Neural cell (in vitro differentiated cells): ENCODE measurements around the gene ADGRB3.

ENCODE experiments used
- CTCF ChIP-seq: fragments of 450-650 bp; IDR thresholded peaks from 2 replicates; pipeline ENCODE4 v1.5.1; 2014; ENCODE audit warnings: antibody characterized with exemption, mild to moderate bottlenecking, moderate library complexity; ENCODE audit not compliant: poor library complexity, severe bottlenecking
- EP300 ChIP-seq: fragments of 450-650 bp; conservative IDR thresholded peaks from 2 replicates; pipeline ENCODE4 v1.6.1; 2014; ENCODE audit warnings: antibody characterized with exemption, mild to moderate bottlenecking, moderate library complexity; ENCODE audit not compliant: poor library complexity, severe bottlenecking
- EZH2 ChIP-seq: fragments of 200-600, 300-800 bp; shearing (Covaris generic), sonication (generic); IDR thresholded peaks from 2 replicates; pipeline ENCODE4 v1.6.1; 2014; ENCODE audit warnings: antibody characterized with exemption, low read length, borderline replicate concordance, mild to moderate bottlenecking; ENCODE audit not compliant: insufficient read depth, poor library complexity, severe bottlenecking
- MXI1 ChIP-seq: fragments of 450-650 bp; conservative IDR thresholded peaks from 2 replicates; pipeline ENCODE4 v1.6.1; 2014; ENCODE audit warnings: antibody characterized with exemption, mild to moderate bottlenecking; ENCODE audit not compliant: poor library complexity, severe bottlenecking
- POLR2AphosphoS5 ChIP-seq: IDR thresholded peaks from 2 replicates; pipeline ENCODE4 v1.6.1; 2012
- RAD21 ChIP-seq: fragments of 450-650 bp; conservative IDR thresholded peaks from 2 replicates; pipeline ENCODE4 v1.6.1; 2014; ENCODE audit warnings: antibody characterized with exemption, mild to moderate bottlenecking, moderate library complexity
- REST ChIP-seq: IDR thresholded peaks from 2 replicates; pipeline ENCODE4 v1.6.1; 2012; ENCODE audit warnings: borderline replicate concordance
- SMC3 ChIP-seq: fragments of 450-650 bp; conservative IDR thresholded peaks from 2 replicates; pipeline ENCODE4 v1.6.1; 2014; ENCODE audit warnings: antibody characterized with exemption, mild to moderate bottlenecking, moderate library complexity; ENCODE audit not compliant: poor library complexity
- TAF1 ChIP-seq: IDR thresholded peaks from 2 replicates; pipeline ENCODE4 v1.6.1; 2012; ENCODE audit warnings: low read depth

- TF ChIP-seq TAF1 (no peak), CTCF (no peak), REST (no peak), EZH2 (no peak), EP300 (no peak), RAD21 (no peak), MXI1 (no peak), SMC3 (no peak), POLR2AphosphoS5 (no peak)
These were observed 763.2 kb downstream of the ADGRB3 start for GRCh38 chr6:69398311-69398710.
